ENCODE results near the gene CRYBA4. TPM values are rescaled to one million over a fixed set of nuclear protein-coding genes. Genes with fewer than 3 reads are reported as not detected.

CRYBA4 gene
- total and polyA plus RNA-seq, 10 of the 15 experiments (the other 5 are each of a cell fraction or from before 2014, with no cell fraction given), result 0.12 to 0.17 TPM; not detected in 8

- Histone ChIP-seq H3K4me1 (ENCODE audit: control insufficient read depth, insufficient read depth, low read length) (peaks cover 44% of the 10 kb centered on the region), H3K9me3 (replicated peaks; ENCODE audit: control insufficient read depth, insufficient read depth, low read length) (no peaks in the 10 kb centered on the region), H3K27me3 (replicated peaks in 1 of 2; ENCODE audit: control insufficient read depth in 2 of 2, insufficient read depth in 2 of 2, low read length in 1 of 2) (no peaks in the 10 kb centered on the region), H3K27ac (ENCODE audit: control insufficient read depth, insufficient read depth) (no peak overlapping the region), H3K79me2 (ENCODE audit: control insufficient read depth, insufficient read depth, low read length) (no peaks in the 10 kb centered on the region), H3K4me2 (ENCODE audit: control insufficient read depth, insufficient read depth) (no peak overlapping the region), H3K4me3 (no peak overlapping the region), H4K20me1 (ENCODE audit: control insufficient read depth, insufficient read depth) (no peaks in the 10 kb centered on the region), H3K9ac (ENCODE audit: control insufficient read depth, insufficient read depth, low read length) (no peak overlapping the region), H3K36me3 (ENCODE audit: control insufficient read depth in 2 of 2, insufficient read depth in 2 of 2, low read length in 1 of 2) (no peaks in the 10 kb centered on the region), H2AFZ (ENCODE audit: control insufficient read depth, low read depth, low read length) (no peak overlapping the region)
- ChIA-PET SMC1A (ENCODE audit: uncharacterized antibody, unreplicated experiment) (interaction anchor here (0.8 kb wide), 1 partner anchor 164 kb away, joined by 3 read pairs; no protein-coding TSS in a partner anchor), RAD21 (ENCODE audit: unreplicated experiment) (interaction anchor here (0.9 to 1.0 kb wide), 2 partner anchors 78 to 188 kb away, joined by 3 read pairs; no protein-coding TSS in a partner anchor), POLR2A (no interaction called here), CTCF (interaction anchor here (0.6 to 5.4 kb wide), 4 partner anchors 25 to 164 kb away, joined by 3 to 44 read pairs (median 8); no protein-coding TSS in a partner anchor)
- in situ Hi-C loops (cut with MboI), result no loop called here
- no TSS peak for BruUV-seq (replicated peaks)
- TF ChIP-seq JUND (IDR thresholded peaks at IDR 0.05; ENCODE audit: low read depth, low read length) (no peak), MEF2A (IDR thresholded peaks at IDR 0.05; ENCODE audit: insufficient read depth, low read depth, low read length) (no peak), KDM1A (IDR thresholded peaks at IDR 0.05; ENCODE audit: borderline replicate concordance) (no peak), NR2C2 (IDR thresholded peaks at IDR 0.05; ENCODE audit: borderline replicate concordance, control insufficient read depth, insufficient read length, low read depth) (no peak), HCFC1 (IDR thresholded peaks at IDR 0.05; ENCODE audit: low read length) (no peak), HDAC2 (IDR thresholded peaks at IDR 0.05) (no peak), CREB1 (IDR thresholded peaks at IDR 0.05; ENCODE audit: low read depth) (no peak), CBX3 (IDR thresholded peaks at IDR 0.05; ENCODE audit: borderline replicate concordance, low read depth) (no peak), BRCA1 (IDR thresholded peaks at IDR 0.05; ENCODE audit: low read depth, low read length) (no peak), HDGF (IDR thresholded peaks at IDR 0.05) (no peak), POLR2A (IDR thresholded peaks at IDR 0.05; ENCODE audit: low read depth, low read length) (no peak), SREBF1 (IDR thresholded peaks at IDR 0.05; ENCODE audit: low read length) (no peak)
- intact Hi-C loops (cut with micrococcal nuclease; ENCODE audit: unreplicated experiment), result loop anchor here (5.0 kb wide), 1 partner anchor 165 kb away; no protein-coding TSS in a partner anchor
- no peak for FAIRE-seq
- DNase-seq (ENCODE audit: low read depth, low spot score), result no peak
- ATAC-seq, result no peak
- 74% methylated on average over 11 of the region's 13 CpGs for WGBS (ENCODE audit: insufficient coverage, insufficient replicate concordance, low lambda C conversion rate, missing lambda C conversion rate)
Measured at GRCh38 chr22:26667140-26667539, 45.4 kb downstream of the CRYBA4 start.
